AG09309 (cell line): ENCODE data around the gene CCDC32.
A peak's percentile ranks its signal among the peaks of the same experiment; 100 is the strongest.

Experiments
- DNase-seq: peaks from one replicate; pipeline ENCODE4 v3.0.0-alpha.2; 2010; ENCODE audit warnings: low read depth
- H3K4me3 ChIP-seq: 2 replicates; pipeline ENCODE4 v1.5.1; 2011; ENCODE audit warnings: mild to moderate bottlenecking, low read depth, low read length, moderate library complexity; ENCODE audit not compliant: control insufficient read depth
- TF ChIP-seq, protein P1 (sequence below): IDR thresholded peaks from 2 replicates; pipeline ENCODE4 v1.5.1; 2011; ENCODE audit warnings: mild to moderate bottlenecking, low read depth, low read length, inconsistent platforms; ENCODE audit not compliant: insufficient read depth, control insufficient read depth; ENCODE audit errors: missing control alignments

Gene CCDC32

GRCh38 chr15:40511093-40511471 lies 53.8 kb downstream of the CCDC32 start:
- no peak for DNase-seq
- H3K4me3 ChIP-seq: peak overlapping the region; percentile 53
- TF ChIP-seq, protein P1, sequence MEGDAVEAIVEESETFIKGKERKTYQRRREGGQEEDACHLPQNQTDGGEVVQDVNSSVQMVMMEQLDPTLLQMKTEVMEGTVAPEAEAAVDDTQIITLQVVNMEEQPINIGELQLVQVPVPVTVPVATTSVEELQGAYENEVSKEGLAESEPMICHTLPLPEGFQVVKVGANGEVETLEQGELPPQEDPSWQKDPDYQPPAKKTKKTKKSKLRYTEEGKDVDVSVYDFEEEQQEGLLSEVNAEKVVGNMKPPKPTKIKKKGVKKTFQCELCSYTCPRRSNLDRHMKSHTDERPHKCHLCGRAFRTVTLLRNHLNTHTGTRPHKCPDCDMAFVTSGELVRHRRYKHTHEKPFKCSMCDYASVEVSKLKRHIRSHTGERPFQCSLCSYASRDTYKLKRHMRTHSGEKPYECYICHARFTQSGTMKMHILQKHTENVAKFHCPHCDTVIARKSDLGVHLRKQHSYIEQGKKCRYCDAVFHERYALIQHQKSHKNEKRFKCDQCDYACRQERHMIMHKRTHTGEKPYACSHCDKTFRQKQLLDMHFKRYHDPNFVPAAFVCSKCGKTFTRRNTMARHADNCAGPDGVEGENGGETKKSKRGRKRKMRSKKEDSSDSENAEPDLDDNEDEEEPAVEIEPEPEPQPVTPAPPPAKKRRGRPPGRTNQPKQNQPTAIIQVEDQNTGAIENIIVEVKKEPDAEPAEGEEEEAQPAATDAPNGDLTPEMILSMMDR: no peak

DNA sequence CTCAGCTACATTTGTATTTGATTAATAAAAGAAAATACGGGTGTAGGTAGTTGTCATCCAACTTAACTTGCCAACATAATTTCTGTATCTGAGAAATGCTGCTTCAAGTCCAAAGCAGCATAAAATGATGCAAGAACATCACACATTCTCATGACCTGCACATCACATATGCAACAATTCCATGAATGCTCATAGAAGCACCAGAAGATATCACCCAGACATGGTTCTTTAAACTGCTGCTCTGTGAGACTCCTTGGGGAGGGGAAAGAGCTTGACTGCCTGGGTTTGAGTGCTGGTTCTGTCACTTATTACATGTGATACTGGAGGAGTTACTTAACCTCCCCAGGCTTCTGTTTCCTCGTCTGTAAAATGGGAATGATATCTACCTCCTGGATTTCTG lies 54.6 kb downstream of the CCDC32 start:
- TF ChIP-seq, protein P1: no peak
- no peak overlapping the region for H3K4me3 ChIP-seq
- DNase-seq: no peak

DNA sequence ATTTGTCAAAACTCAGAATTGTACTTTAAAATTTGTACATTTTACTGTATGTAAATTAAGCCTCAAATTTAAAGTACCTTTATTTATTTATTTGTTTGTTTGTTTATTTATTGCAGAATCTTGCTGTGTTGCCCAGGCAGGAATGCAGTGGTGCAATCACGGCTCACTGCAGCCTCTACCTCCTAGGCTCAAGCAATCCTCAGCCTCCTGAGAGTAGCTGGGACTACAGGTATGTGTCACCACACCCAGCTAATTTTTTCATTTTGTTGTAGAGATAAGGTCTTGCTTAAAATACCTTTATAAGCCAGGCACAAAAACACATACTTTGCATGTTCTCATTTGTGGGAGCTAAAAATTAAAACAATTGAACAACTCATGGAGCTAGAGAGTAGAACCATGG lies 56.6 kb downstream of the CCDC32 start:
- H3K4me3 ChIP-seq: no peak overlapping the region
- DNase-seq: no peak
- TF ChIP-seq, protein P1: no peak

- no peak for DNase-seq
- H3K4me3 ChIP-seq: peak overlapping the region; percentile 36
- TF ChIP-seq, protein P1: peak; percentile 91
Measured at GRCh38 chr15:40506964-40507571, 57.8 kb downstream of the CCDC32 start.
